GM06990 (cell line): ENCODE results near the gene SNX10.
"Not testable (repeated sequence)": the region's sequence is repeated elsewhere in the genome, so short reads cannot be mapped to it uniquely, and the experiment has no call there.

Experiments used
- DNase-seq: peaks from one replicate; pipeline ENCODE4 v3.0.0-alpha.2; 2011; ENCODE audit not compliant: insufficient read length; ENCODE audit errors: extremely low read depth
- H3K27me3 ChIP-seq: replicated peaks from 2 replicates; pipeline ENCODE4 v1.6.0; 2011; ENCODE audit warnings: low read length; ENCODE audit not compliant: control insufficient read depth, insufficient read depth
- H3K36me3 ChIP-seq: 2 replicates; pipeline ENCODE4 v1.5.1; 2011; ENCODE audit warnings: low read length; ENCODE audit not compliant: control insufficient read depth, insufficient read depth
- H3K4me3 ChIP-seq: replicated peaks from 2 replicates; pipeline ENCODE4 v1.5.1; 2011; ENCODE audit warnings: low read depth, mild to moderate bottlenecking, control low read depth, low read length
- TF ChIP-seq, protein P1 (sequence below): IDR thresholded peaks from 2 replicates; pipeline ENCODE4 v1.5.1; 2011; ENCODE audit warnings: low read length, control low read depth, mild to moderate bottlenecking, inconsistent platforms; ENCODE audit not compliant: insufficient read depth, poor library complexity, severe bottlenecking

Gene SNX10, protein sequence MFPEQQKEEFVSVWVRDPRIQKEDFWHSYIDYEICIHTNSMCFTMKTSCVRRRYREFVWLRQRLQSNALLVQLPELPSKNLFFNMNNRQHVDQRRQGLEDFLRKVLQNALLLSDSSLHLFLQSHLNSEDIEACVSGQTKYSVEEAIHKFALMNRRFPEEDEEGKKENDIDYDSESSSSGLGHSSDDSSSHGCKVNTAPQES

DNA sequence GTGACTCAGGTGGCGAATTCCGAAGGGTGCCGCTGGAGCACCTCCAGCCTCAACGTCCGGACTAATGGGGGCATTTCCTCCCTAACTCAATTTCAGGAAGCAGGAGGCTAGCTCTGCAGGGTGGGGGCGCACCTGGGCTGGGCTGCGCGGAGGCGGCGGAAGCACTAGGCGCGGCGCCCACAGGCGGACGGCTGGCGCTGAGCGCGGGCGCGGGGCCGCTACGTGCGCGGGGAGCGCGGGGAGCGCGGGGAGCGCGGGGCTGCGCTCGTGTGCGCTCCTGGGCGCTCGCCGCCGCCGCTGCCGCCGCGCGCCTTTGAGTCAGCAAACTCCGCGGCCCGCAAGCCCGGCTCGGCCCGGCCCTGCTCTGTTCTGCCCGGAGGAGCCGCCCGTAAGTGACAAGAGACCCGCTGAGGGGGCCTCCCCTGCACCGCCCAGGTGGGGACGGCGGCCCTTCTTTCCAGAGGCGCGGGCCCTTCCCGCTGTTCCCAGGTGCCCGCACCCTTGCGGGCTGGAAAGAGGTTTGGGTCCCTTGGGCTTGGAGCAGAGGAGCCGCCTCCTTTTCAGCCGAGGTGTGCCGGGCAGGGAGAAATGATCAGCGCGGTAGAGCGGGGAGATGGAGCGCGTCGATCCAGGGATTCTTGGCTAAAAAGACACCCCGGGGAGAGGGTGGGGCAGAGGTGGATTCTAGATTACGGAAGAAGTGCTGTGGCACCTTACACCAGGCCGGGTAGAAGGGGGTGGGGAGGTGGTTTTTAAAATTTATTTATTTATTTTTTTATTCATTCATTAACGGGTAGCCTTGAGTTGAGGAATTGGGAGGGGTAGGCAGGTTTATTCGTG, at the start of gene SNX10:
SNX10 (plus strand) TSS at position 164 of the 840 bp plus-strand sequence. CDS start 54,581 bp downstream, outside the sequence.
- Histone ChIP-seq H3K27me3 (no peaks in the 10 kb centered on the region), H3K36me3 (no peaks in the 10 kb centered on the region), H3K4me3 (peak within 1 kb of the TSS; percentile 89)
- TF ChIP-seq, protein P1, sequence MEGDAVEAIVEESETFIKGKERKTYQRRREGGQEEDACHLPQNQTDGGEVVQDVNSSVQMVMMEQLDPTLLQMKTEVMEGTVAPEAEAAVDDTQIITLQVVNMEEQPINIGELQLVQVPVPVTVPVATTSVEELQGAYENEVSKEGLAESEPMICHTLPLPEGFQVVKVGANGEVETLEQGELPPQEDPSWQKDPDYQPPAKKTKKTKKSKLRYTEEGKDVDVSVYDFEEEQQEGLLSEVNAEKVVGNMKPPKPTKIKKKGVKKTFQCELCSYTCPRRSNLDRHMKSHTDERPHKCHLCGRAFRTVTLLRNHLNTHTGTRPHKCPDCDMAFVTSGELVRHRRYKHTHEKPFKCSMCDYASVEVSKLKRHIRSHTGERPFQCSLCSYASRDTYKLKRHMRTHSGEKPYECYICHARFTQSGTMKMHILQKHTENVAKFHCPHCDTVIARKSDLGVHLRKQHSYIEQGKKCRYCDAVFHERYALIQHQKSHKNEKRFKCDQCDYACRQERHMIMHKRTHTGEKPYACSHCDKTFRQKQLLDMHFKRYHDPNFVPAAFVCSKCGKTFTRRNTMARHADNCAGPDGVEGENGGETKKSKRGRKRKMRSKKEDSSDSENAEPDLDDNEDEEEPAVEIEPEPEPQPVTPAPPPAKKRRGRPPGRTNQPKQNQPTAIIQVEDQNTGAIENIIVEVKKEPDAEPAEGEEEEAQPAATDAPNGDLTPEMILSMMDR: peak; percentile 59
- DNase-seq: peak; percentile 89

DNA sequence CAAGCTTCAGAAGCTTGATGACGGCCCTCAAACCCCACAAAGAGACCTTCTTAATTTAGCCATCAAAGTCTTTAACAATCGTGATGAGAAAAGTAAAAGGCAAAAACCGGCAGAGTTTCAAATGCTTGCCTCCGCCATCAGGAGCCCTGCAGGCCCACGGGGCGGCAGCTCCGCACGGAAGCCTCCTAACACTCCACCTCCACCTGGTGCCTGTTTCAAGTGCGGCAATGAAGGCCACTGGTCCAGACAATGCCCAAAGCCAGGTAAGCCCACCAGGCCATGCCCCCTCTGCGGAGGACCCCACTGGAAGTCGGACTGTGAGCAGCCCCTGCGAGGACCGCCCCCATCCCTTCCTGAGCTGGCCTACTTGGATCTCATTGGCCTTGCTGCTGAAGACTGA, 46.5 kb upstream of the SNX10 start:
- Histone ChIP-seq H3K27me3 (no peaks in the 10 kb centered on the region), H3K4me3 (no peak overlapping the region), H3K36me3 (no peaks in the 10 kb centered on the region)
- no peak for DNase-seq
- TF ChIP-seq, protein P1: no peak

DNA sequence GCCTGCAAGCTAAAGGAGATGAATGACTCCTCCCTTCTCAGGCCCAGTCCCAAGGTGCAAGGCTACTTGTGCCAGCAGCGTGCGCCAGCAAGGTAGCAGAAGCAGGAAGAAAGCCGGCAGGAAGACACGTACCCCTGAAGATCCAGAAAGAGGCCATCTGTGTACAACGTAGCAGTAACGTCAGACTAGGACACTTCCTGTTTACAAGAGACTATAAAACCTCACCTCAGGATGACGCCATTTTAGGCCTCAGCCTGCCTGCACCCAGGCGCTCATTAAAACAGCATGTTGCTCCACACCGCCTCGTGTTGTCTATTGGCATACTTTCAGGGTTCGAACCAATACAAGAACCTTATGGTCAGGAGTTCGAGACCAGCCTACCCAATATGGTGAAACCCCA, 41.4 kb upstream of the SNX10 start:
- no peak overlapping the region for H3K4me3 ChIP-seq
- no peaks in the 10 kb centered on the region for H3K27me3 ChIP-seq

DNA sequence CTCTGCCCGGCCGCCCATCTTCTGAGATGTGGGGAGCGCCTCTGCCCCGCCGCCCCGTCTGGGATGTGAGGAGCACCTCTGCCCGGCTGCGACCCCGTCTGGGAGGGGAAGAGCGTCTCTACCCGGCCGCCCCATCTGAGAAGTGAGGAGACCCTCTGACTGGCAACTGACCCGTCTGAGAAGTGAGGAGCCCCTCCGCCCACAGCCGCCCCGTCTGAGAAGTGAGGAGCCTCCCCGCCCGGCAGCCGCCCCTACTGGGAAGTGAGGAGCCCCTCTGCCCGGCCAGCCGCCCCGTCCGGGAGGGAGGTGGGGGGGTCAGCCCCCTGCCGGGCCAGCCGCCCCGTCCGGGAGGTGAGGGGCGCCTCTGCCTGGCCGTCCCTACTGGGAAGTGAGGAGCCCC, 29.8 kb upstream of the SNX10 start:
- DNase-seq, H3K36me3 ChIP-seq, H3K27me3 ChIP-seq, H3K4me3 ChIP-seq: not testable (repeated sequence)

More for the DNA sequence above, 41.4 kb upstream of the SNX10 start:
- DNase-seq: no peak
- H3K36me3 ChIP-seq: no peaks in the 10 kb centered on the region
- TF ChIP-seq, protein P1: no peak

DNA sequence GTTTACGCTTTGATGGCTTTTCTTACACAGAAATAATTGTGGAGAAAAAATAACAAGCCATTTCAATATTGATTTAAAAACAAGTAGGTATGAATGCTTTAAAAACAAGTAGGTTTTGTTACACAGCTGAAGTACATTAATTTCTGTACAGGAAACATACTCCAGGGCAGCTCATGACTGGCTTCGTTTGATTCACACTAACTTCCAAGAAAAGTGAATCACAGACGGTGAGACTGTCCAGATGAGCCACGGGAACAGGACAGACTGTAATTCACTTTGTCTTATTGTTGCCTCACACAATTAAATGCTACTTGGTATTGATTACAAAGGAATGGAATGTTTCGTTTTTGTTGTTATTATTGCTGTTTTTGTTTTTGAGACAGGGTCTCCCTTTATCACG, 26.6 kb upstream of the SNX10 start:
- TF ChIP-seq, protein P1: no peak
- no peaks in the 10 kb centered on the region for H3K36me3 ChIP-seq
- no peak for DNase-seq
- no peaks in the 10 kb centered on the region; the same call in 1 of the 2 replicates for H3K27me3 ChIP-seq
- no peak overlapping the region for H3K4me3 ChIP-seq

DNA sequence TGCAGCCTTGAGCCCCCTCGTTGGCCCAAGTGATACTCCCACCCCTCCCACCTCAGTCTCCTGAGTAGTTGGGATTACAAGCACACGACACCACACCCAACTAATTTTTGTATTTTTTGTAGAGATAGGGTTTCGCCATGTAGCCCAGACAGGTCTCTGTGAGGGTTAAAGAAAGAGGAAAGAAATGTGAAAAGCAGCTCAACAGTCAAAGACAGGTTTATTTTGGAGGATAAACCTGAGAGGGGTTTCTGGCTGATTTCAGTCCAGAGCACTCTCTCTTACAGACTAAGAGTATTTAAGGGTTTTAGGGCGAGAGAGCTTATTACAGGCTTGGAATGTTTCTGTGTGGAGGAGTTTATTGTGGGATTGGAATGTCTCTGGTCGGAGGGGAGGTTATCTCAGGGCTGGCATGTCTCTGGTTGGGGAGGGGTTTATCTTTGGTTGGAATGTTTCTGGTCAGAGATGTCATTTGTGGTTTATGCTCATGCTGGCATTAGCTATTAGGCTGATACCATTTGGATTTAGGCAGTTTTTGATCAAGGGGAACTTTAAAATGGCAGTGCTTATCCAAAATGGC, 26.1 kb upstream of the SNX10 start:
- no peaks in the 10 kb centered on the region; the same call in 1 of the 2 replicates for H3K27me3 ChIP-seq
- no peak overlapping the region for H3K4me3 ChIP-seq
- TF ChIP-seq, protein P1: no peak
- DNase-seq: no peak
- no peaks in the 10 kb centered on the region for H3K36me3 ChIP-seq
